Activated T-cell treated with anti-CD3 and anti-CD28 coated beads, Interleukin-2, amount 50 U/mL, for 48 hours (primary cell): ENCODE data around the gene PPP2R2C.

Experiments used
- DNase-seq, 2 experiments: peaks; one replicate each; pipeline ENCODE4 v3.0.0-alpha.2; 2020

Gene PPP2R2C

DNA sequence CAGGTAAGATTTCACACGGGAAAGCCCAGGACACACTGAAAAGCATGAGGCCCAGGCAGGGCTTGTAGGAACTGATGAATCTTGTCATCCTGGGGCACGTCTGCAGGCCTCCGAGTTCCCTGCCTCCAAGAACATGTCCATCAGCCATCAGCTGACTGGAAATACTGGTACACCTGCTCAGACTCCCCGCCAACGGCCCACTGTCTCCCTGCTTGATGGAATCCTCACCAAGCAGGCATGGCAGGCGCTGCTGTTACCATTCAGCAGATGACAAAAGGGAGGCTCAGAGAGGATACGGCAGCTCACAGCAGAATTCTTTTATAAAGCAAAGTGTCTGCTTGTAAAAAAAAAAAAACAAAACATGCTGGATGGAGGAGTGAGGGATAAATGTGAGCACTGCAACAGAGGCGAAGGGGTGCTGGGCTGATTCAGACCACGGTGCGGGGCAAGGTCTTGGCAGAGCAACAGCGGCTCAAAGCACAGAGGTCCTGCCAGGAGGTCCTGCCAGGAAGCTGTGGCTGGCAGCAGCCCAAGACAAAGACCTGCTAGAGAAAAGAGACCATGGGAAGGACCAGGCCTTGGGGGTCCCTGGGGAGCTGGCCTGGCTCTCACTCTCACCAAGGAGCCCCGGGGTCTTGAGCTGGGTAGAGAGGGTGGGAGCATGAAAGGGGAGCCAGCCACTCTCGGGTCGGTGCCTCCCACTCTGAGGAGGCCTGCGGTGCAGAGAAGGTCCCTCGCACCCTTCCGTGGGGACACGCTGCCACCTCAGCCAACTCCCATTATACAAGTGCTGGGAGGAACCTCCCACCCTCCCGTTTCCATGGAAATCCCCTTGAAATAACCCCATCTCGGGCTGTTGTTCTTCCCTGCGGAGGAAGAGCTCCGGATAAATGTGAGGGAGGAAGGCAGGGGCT lies 25.6 kb downstream of the PPP2R2C start:
- DNase-seq: no peak

DNA sequence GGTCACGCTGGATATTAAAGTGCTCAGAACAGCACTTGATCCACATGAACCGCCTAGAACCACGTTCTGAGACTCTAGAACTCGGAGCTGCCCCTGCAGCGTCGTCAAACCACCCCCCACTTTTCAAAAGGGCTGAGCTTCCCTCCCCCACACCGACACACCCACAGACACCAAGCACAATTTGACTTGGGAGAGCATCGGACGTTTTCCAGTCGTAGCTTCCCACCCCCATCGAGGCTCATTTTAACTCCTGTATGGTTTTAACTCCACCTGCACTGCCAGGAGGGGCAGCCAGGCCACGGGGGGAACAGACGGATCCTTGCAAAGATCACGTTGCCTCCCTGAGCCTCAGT lies 26.3 kb downstream of the PPP2R2C start:
- no peak for DNase-seq

DNA sequence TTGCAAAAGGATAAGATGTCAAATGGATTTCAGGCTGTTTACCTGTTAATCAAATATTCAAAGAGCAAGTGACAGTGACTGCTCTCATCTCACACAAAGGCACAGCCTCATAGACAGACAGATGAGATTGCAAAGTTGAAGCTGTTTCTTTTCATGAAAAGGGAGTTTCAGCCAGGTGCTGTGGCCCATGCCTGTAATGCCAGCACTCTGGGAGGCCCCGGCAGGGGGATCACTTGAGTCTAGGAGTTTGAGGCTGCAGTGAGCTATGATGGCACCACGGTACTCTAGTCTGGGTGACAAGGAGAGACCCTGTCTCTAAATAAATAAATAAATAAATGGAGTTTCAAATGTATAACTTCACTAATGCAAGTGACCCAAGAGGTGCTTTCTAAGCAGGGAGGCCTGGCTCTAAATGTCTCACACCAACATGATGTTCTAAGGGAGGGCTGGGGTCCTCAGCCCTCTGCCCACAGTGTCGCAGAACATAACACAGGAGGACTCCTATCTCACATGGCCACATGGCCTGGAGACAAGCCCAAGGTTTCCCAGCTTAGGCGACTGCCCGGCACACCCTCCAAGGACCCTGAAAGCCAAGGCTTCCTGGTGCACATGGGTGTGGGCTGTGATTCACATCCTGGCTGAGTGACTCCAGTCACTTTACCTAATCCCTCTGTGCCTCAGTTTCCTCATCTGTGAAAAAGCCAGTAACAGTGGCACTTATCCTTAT lies 26.8 kb downstream of the PPP2R2C start:
- no peak for DNase-seq

DNA sequence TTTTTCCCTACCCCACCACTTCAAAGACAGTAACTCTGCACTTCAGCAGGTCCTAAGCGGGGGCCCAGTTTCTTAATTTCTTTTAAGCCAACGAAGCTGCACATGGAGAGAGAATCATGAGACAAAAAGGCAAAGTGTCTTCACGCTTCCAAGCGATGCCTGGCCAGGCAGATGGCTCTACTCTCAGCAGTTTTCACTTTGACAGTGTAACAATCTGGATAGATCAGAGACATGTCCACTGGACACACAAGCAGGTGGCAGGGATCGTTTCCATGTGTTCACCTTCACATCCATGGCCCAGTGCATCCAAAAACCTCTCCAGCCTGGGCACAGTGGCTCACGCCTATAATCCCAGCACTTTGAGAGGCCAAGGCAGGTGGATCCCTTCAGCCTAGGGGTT lies 27.8 kb downstream of the PPP2R2C start:
- DNase-seq: no peak

DNA sequence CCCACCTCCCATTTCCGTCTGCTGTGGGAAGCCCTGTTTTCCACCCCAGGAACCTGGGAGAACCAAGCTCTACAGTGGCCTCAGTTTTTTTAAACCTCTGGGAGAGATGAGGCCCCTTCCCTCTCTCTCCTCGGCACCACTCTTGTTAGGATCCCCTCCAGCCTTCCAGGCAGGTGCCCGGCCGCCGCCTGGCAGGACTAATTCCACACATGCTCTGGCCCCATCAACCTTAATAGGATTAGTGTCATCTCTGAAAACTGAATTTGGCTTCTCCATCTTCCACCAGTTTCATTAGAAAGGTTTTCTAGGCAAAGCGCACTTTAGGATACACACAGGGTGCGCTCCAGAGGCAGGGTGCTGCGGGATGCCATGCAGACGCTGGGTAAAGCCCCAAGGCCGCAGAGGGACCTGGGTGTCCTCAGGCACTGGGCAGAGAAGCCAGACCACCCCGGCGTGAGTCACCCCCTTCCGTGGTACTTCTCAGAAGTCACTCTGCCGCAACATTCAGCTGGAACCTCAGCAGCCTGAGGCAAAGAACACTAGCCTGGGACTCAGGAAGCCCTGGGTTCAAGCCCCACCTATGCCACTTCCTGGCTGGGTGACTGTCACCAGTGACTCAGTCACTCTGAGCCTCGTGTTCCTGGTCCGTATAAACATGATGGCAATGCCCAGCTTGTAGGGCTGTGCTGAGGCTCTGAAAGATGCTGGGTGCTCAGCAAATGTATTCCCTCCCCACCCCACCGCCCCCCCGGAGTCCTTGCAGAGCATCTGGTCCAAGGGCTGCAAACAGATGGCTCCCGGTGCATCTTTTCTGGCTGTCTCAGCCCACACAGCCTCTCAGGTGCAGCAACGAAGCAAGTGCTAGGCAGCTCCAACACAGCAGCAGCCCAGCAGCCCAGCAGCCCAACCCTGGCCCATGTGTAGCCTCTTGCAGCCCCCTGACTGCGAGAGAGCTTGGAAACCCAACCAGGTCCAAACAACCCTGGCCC lies 29.1 kb downstream of the PPP2R2C start:
- no peak for DNase-seq

DNA sequence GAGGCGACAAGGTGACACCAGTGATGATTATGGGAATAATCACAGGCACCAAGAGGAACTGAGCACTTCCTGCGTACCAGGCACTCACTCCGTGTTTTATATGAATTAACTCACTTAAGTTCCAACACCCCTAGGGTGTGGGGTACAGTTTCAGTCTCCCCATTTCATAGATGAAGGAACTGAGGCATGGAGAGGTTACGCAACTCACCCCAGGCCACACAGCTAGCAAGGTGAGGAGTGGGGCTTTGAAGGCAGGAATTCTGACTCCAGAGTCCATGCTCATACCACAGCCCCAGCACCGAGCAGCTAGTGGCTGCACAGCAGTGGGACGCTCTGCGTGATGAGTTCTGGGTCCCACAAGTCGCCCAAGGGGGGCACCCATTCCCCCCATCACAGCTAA lies 29.9 kb downstream of the PPP2R2C start:
- no peak for DNase-seq

DNA sequence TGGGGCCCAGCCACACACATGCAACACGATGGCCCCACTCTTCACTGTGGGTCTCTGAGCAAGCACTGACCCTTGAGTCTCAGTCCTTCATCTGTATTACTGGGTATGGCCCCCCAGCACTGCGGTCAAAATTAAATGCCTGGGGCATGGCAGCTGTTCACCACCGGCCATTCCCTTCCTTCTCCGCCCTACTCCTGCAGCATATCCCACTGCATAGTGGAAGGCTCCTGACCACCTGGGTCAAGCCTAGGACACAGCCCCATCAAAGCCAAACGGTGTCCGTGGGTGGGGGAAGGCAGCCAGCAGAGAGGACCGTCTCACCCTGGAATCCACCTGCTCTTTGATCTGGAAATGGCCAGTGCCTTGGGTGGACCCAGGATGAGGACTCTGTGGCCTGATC lies 30.7 kb downstream of the PPP2R2C start:
- no peak for DNase-seq

DNA sequence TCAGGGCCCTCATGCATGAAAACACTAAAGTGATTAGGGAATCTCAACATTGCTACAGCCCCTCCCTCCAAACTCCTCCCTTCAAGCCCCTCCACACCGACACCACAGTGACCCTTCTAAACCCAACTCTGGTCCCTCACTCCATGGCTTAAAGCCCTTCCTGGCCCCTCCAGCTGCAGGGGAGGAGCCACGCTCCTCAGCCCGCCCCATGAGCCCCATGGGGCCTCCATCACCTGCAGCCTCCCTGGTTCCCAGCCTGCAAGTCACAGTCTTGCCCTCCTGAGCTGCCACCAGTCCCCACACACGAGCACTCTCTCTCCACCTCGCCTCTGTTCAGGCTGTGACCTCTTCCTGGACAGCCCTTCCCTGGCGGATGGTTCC lies 31.2 kb downstream of the PPP2R2C start:
- DNase-seq: no peak

DNA sequence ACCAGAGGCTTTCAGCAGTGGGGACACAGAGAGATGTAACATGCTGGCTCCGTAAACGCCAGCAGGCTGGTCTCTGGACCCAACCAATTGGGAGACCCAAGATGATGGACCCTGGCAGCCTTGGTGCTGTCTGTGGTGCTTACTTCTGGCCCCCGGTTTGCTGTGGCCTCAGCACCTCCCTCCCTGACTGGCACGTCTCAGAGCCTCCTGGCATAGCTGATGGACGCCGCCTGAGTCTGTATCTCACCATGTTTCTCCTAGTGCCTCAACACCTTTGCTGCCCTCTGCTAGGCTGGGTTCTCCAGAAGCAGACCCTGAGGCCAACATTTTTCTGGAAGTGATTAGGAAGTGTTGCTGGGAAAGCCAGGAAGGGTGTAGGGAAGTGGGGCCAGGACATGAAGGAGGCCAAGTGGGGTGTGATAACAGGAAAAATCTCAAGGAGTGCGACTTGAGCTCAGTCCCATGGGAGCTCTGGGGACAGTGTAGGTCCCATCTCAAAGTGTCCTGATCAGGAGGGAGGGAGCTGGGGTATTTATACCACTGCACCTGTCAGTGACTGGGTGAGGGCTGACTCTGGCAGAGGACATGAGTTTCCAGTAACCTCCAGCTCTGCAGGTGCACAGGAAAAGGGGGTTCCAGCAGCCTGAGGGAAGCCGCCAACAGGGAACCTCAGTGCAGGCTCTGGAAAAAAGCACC lies 31.8 kb downstream of the PPP2R2C start:
- no peak for DNase-seq

DNA sequence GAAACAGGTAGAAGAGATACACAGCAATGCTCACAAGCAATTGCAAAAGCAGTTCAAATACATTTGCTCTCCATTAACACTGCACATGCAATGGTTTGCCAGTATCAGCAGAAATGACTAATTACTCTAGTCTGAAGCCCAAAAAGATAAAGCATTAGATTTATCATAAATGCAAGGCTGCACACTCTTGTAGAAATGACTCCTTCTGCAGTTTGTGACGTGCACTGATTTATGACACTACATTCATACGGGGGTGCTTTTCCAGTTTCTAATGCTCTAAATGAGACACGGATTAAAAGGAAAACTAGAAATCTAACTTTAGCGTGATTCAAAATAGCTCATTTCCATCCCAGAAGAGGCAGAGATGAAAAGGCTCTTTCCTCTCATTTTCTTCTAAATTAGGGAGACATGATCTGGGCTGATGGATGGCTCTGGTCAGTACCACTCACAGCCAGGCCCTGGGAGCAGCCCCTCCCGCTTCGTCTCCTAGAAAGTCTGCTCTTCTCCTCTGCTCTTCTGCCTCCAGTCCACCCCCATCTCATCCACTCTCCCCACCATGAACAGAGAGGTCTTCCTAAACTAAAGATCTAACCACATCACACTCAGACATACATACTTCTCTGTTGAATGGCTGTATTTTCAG lies 33.2 kb downstream of the PPP2R2C start:
- no peak for DNase-seq

DNA sequence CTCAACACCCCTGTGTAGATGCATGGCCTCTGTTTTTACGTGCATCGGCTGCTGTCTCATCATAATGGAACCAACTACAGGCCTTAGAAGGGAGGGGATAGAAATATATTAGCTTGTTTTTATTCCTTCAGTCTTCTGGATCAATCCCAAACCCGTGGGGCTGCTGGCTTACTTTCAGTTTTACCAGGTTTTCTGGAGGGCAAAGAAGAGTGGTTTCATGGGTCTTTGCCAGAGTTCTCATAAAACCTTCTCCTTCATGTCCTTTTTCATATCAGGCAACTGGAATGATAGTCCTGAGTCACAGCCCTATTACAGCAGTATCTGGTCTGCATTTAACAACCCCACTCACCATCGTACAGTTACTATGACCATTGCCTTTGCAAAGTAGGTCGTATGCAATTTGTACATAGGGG lies 34.6 kb downstream of the PPP2R2C start:
- DNase-seq: no peak

DNA sequence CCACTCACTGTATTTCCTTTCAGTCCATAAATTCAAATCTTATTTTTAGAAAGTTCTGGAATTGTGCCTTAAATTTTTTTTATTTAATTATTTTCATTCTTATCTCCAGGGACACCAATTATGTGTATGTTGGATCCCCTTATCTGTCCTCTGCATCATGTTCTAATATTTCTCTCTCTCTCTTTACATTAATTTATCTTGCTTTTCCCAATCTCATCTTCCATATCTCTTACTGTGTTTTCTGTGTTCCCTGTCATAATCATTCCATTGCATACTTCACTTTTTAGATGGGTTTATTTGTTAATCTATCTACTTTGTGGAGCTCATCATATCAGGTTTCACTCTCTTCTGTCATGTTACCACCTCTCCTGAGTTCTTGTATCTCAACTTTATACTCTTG lies 37.4 kb downstream of the PPP2R2C start:
- no peak for DNase-seq

DNA sequence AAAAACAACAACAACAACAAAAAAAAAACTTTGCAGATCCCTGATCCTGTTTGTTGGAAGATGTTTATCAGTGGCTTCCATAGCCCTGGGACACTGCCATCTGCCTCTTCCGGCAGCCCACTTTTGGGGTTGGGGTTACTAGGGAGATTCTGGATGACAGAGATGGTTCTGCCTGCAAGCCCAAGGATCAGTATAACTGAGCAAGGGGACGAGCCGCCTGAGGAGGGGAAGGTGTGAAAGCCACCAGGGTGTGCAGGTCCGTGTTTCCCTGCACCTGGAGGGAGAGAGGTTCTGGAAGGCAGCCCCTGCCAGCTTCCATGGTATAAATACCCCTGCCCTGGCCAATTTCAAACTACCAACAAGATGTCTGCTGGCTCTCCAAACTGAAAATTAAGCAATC lies 41.5 kb downstream of the PPP2R2C start:
- DNase-seq: no peak

DNA sequence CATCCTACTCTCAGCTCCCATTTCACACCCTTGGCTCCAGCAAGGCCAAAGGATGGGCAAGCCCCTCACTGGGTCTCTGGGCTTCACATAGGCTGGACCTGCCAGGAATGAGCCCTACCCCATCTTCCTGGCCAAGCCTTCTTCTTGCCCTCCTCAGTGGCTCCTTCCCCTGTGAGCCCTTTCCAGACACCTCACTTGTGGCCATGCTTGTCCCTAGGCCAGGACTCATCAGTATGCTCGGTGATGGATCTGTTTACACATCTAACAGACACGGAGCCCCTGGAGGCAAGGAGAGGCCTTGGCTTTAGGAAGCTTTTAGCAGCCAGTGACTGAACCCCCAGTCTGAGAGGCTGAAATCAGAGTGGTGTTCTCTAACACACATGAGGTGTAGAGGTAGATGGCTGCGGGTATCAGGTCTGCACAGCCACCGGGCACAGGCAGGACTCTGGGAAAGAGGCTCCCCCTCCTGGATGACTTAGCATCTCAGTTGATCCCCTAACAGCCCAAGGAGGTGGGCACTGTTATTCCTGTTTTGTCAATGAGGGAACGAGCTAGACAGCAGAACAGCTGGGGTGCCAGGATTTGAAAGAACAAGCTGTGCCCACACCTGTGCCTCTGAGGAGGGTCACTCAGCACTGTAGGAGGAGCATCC lies 44.8 kb downstream of the PPP2R2C start:
- DNase-seq: no peak

DNA sequence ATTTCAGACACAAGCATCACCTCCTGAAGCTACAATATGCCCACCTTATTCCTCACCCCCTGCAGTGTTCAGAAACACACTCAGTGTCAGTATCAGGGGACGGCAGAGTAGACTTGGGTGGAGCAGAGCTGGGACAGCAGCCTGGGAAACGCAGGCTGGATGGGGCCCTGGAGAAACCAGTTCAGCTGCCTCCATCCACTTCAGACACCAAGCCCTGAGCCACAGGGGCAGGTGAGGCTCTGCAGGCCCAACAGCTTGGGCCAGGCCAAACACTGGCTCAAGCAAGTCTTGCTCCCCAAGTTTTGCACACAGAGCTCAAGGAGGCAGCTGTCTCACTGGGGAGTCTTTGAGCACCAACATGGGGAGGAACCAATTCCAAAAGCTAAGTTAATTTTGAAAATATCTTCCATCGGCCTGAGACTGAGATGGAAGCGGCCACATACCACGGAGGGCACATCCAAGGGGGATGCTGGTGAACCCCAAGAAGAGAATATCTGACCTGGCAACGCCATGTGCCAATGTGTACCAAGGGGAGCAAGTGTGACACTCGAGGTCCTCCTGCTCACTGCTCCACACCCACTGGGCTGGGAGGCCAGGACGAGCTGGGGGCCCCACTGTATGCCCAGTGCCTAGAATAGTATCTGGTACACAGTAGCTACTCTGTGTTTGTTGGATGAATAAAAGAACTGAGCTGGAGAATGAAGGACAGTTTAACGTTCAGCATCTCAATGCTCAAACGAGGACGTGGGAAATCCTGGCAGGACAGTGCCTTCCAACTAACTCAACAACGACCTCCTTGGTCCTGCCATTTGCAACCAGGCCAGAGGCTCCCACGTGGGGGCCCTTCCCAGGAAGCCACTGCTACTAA lies 45.6 kb downstream of the PPP2R2C start:
- DNase-seq: no peak

DNA sequence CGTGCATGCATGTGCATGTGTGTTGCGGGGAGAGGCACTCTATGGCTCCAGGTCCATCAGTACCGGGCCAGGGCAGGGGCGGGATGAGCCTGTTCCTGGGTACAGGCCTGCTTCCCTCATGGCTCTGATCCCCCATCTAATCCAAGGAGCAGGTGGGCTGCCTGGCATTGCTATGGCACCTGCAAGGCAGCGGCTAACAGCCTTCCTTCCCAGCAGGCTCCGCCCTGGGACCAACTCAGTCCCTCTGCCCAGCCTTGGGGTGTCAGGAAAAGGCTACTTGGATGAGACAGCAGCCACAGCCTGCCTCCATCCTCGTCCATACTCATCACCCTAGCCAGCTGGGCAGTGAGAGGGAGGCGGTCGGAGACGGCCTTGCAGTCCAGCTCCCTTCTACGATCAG lies 46.5 kb downstream of the PPP2R2C start:
- no peak for DNase-seq

DNA sequence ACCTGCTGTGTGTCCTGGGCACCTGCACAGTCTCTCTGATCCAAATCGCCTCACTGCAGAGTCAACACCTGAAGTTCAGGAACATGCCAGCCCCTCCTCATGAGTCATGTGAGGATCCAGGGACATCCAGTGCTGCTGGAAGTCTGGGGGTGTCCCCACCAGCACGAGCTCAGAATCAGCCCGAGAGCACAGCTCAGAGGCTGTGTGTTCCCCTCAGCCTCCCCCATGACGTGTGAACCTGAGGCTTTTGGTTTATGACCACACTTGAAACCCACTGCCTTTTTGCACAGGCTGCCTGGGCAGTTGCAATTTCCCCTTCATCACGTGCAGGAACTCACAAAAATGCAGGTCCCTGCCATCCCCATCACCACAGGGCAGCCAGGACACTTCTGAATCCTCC lies 47.1 kb downstream of the PPP2R2C start:
- no peak for DNase-seq

DNA sequence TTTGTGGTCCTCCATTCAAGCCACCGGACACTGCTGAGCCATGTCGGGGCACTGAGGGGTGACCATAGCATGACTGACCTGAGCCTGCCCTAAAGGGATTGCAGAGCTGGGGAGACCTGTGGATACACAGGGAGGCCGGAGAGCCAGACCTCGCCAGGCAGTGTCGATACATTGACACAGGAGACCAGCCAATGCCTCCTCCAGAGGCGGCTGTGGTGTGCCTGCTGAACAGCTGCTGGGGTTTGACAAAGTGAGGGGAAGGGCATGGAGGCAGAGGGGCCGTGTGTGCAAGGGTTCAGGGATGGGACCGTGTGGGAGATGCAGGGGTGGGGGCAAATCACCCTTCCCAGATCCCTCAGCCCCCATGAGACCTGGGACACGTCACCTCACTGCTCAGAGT lies 48.0 kb downstream of the PPP2R2C start:
- DNase-seq: no peak

DNA sequence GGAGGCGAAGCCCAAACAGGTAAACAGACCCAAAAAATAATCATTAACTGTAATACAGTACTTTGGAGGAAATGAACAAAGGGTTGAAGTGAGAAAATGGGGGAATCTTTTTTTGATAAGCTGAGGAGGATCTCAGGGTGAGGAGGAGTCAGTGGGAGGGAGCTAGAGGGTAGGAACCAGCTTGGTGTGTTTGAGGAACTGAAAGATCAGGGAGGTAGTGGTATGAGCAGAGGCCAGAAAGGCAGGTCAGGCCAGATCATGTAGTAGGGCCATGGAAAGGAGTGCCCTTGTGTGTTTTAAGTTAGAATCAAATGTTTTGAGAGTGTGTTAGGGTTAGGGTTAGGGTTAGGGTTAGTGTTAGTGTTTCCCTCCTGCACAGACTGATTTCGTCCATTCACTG lies 48.8 kb downstream of the PPP2R2C start:
- DNase-seq: no peak

DNA sequence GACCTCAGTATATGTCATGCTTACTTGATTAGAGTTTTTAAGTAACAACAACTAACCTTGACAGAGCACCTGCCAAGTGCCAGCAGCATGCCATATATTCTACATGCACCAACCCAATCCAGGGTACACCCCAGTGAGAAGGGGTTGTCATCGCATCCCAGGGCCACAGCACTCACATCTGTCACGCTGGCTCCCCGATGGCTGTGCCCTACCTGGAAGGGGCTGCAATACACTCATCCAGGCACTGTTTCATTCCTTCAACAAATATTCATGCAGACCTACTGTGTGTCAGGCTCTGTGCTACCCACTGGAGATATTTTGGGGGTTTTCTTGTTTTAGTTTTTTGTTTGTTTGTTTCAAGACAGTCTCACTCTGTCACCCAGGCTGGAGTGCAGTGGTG lies 49.5 kb downstream of the PPP2R2C start:
- DNase-seq: no peak

DNA sequence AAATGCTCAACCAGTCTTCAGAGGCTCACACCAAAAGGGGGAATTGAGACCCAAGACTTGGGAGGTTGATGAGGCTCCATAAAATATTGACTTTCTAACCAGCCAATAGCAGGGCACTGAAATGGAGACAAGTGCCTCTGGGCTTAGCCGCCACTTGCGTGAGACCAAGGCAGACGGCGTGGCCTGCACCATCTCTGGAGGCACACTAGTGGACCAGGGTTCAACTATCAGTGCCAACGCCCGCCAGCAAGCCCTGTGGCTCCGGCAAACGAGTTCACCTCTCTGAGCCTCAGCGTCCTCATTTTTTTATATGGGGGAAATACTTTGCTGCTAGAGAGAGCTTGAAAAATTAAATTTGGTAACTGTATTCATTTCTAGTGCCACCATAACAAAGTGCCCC lies 50.3 kb downstream of the PPP2R2C start:
- DNase-seq: no peak
